Suprapubic skin (tissue), 4 donors: ENCODE results near the gene DDN.

Source experiments
- CTCF ChIP-seq, 2 donors: fragments of 200-600 bp in 1 of 2; fragments of 450-650 bp in 1 of 2; sonication (generic) in 1 of 2; IDR thresholded peaks; one replicate each; pipeline ENCODE4 v1.5.1; 2016 to 2019; ENCODE audit warnings: antibody characterized with exemption in 2 of 2, mild to moderate bottlenecking in 1 of 2, moderate library complexity in 1 of 2
- POLR2A ChIP-seq, 2 donors: fragments of 450-650 bp; IDR thresholded peaks; one replicate each; pipeline ENCODE4 v1.6.1; 2017; ENCODE audit warnings: antibody characterized with exemption in 2 of 2, mild to moderate bottlenecking in 2 of 2, moderate library complexity in 2 of 2
- POLR2AphosphoS5 ChIP-seq, 3 donors: sonication (generic); formaldehyde crosslinking; IDR thresholded peaks; one replicate each; pipeline ENCODE4 v1.6.1; 2017; ENCODE audit warnings: antibody characterized with exemption in 3 of 3

- TF ChIP-seq CTCF (IDR thresholded peaks at IDR 0.05) = no peak
- no peak for TF ChIP-seq POLR2A (IDR thresholded peaks at IDR 0.05)
- no peak for TF ChIP-seq POLR2AphosphoS5 (IDR thresholded peaks at IDR 0.05)
These were observed 45.5 kb upstream of the DDN start for GRCh38 chr12:49044660-49045059.
